HG03139 (cell line): ENCODE data around the gene MAST1.
"Not testable (repeated sequence)": the region's sequence is repeated elsewhere in the genome, so short reads cannot be mapped to it uniquely, and the experiment has no call there.

Experiments
- ATAC-seq: cut with Tn5 transposase; IDR thresholded peaks from one replicate; pipeline ENCODE4 v1.9.1; 2021; ENCODE audit not compliant: unreplicated experiment

Gene MAST1

DNA sequence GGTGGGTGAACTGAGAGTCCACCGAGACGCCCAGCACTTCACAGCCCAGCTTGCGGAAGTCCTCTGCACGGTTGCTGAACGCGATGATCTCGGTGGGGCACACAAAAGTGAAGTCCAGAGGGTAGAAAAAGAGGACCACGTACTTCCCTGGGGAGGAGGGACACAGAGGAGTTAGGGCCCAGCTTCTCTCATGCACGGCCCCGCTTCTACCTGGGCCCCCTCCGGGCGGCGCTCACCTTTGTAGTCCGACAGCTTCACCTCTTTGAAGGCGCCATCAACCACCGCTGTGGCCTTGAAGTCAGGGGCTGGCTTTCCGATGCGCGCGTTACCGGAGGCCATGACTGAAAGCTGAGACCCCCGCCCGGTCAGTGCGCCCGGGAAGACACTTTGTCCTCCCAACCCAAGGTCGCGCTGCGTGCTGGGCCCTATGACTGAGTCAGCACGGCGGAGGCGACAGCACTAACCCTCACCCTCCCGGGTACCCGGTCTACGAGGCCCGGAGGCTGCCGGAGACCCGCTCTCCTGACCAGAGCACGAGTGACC, 37.3 kb upstream of the MAST1 start:
- no peak for ATAC-seq

GRCh38 chr19:12801466-12802266, 36.6 kb upstream of the MAST1 start, which contains the start of the genes PRDX2 and THSD8:
Gene PRDX2 (minus strand): TSS chr19:12801800. CDS start chr19:12801261, 539 bp downstream.
Gene THSD8 (plus strand): TSS chr19:12802069. CDS start chr19:12802072, 3 bp downstream.
- no peak for ATAC-seq

DNA sequence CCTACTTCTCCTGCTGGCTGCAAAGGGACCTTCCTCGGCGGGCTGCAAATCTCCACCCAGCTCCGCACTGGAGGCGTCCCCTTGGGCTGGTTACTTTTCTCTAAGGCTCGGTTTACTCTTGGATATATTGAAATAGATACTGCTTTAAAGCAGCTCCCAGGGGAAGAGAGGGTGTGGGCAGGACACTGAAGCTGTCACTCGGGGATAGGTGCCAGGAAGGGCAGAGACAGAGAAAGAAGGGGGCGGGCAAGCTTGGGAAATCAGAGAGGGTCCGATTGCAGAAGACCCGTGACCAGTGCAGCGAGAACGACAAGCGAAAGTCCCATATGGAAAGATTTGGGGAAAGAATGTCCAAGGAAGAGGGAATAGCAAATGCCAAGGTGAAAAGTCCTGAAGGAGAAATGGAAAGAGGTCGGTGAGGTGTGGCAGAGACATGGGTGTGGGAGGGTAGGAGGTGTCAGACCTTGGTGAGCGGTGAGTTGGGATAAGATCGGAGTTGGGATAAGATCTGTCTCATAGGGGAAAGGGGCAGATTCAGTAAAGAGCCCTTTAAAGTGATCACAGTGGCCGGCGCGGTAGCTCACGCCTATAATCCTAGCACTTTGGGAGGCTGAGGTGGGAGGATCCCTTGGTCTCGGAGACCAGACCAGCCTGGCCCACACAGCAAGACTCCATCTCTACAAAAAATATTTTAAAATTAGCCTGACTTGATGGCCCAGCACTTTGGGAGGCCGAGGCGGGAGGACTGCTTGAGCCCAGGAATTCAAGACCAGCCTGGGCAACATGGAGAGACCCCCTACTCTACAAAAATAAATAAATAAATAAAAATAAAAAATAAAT, 35.8 kb upstream of the MAST1 start:
- no peak for ATAC-seq

DNA sequence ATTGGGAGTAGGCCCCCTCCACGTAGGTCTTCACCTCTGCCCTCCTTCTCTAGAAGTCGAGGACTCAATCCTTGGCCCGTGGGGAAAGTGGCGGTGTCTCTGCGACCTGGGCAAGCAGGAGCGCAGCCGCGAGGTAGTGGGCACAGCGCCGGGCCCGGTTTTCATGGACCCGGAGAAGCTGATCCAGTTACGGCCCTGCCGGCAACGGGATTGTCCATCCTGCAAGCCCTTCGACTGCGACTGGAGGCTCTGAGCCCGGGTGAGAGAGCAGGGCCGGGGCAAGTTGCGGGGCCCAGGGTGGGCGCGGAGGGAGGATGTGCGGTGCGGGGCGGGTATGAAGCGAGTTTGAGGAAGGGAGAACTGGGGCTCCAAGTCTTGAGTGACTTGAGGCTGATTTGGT, 34.3 kb upstream of the MAST1 start:
- no peak for ATAC-seq

DNA sequence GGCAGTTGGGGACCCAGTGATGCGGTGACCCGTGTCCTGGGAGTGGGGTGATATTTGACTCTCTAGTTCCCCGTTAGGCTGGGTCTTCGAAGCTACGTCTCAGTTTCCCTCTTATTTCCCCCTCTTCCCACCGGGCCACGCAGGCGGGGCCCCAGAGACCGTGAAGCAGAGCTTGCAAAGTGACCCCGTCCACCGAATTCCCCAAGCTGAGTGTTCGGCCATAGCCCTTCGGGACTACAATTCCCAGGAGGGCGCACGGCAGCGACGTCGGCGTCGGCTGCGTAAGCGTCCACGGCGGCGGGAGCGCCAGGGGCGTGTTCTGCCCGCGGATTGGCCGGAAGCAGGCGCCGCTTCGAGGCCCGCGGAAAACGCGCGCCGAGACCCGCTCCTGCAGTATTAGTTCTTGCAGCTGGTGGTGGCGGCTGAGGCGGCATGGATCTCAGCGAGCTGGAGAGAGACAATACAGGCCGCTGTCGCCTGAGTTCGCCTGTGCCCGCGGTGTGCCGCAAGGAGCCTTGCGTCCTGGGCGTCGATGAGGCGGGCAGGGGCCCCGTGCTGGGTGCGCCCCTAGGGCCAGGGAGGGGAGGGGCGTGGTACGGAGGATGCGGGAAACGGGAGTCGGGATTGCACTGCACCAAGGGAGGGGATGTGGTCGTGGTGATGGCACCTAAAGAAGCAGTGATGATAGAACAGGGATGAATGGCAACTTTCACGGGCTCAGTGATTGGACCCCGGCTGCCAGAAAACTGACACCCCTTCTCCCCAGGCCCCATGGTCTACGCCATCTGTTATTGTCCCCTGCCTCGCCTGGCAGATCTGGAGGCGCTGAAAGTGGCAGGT, 31.9 kb upstream of the MAST1 start, which contains the start of gene RNASEH2A:
RNASEH2A (plus strand) TSS at position 343 of the 840 bp plus-strand sequence; CDS start at position 433, 90 bp downstream.
- ATAC-seq: peak; percentile 74

GRCh38 chr19:12815088-12815487, 23.2 kb upstream of the MAST1 start:
- no peak for ATAC-seq

GRCh38 chr19:12817188-12817587, 21.1 kb upstream of the MAST1 start:
- not testable (repeated sequence) for ATAC-seq

DNA sequence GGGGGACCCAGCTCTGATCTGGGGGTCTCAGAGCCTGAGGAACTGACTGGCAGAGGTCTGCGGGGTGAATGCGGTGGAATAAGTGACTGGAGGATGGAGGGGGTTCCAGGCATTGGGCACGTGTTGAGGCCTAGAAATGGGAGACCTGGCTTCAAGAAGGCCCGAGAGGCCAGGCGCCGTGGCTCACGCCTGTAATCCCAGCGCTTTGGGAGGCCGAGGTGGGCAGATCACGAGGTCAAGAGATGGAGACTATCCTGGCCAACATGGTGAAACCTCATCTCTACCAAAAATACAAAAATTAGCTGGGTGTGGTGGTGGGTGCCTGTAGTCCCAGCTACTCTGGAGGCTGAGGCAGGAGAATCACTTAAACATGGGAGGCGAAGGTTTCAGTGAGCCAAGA, 20.5 kb upstream of the MAST1 start:
- not testable (repeated sequence) for ATAC-seq

- no peak for ATAC-seq
Measured at GRCh38 chr19:12821761-12822160, 16.6 kb upstream of the MAST1 start.

DNA sequence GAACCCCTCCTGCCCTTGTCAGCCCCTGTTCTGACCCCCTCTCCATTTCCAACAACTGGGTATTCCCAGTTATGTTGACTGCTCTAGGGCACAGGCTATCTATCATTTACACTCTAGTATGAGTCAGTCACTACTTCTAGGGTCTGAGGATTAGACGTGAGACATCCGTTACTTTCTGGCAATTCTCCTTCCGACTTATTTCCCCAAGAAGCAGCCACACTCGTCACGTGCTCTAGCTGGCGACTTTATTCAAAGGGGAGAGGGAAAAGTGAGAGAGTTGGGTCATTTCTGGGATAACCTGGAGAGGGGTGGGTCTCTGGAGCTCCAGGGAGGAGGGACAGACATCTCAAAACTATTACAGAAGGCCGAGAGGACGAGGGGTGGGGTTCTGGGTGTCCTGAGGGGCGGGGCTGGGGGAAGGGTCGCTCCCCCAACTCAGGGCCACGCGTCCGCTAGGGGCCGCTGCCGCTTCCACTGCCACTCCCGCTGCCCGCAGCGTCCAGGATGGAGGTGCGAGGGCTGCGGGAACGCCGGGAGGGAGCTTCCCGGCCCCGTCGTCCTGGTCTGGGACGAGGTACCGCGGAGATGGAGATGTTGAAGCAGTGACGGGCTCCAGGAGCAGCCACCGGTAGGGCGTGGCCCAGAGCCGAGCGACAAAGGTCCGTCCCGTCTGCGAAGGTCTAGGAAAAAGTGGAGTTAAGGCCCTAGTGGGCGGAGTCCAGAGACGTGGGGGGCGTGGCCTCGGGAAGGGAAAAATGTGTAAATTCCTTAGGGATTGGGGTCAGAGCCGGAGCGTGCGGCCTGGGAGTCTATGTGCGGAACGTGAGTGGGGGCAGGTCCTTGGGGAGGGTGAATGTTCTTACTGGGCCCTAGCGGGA, 12.8 kb upstream of the MAST1 start:
- no peak for ATAC-seq

GRCh38 chr19:12828494-12828893, 9.8 kb upstream of the MAST1 start:
- ATAC-seq: no peak

DNA sequence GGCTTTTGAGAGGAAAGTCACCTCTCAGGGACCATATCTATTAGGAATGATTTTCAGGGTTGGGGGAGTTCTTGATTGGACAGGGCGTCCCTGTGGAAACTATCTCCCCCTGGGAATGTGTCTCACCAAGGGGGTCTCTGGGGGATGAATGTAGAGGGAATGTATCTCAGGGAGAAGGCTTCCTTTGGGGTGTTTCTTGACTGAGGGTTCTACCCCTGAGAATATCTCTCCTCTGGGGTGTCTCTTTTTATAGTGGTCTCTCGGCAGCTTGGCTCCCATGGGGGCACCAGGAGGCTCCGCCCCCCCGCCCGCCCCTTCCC, 4.9 kb upstream of the MAST1 start:
- ATAC-seq: no peak

- ATAC-seq: no peak
Measured at GRCh38 chr19:12833738-12834565, 4.4 kb upstream of the MAST1 start.

GRCh38 chr19:12834566-12834943, 3.8 kb upstream of the MAST1 start, which contains the start of gene RTBDN:
Gene RTBDN (minus strand): TSS chr19:12834579. CDS start chr19:12829979, 4,600 bp downstream.
- no peak for ATAC-seq

- ATAC-seq: no peak
Measured at GRCh38 chr19:12834976-12835757, 3.1 kb upstream of the MAST1 start.

DNA sequence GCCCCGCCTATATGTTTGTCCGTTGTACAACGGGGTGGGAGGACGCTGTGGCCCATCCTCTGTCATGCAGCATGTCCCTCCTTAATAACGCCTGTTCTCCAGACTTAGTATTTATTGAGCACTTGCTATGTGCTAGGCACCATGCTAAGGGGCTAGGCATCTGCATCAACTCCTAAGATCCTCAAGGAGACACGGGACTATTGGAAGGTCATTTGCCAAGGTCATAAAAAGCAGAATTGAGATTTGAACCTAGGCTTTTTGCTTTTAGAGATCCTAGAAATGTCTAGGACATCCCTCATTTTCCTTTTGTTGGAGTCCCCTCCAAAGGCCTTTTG, 1.8 kb upstream of the MAST1 start:
- no peak for ATAC-seq

- ATAC-seq: no peak
Measured at GRCh38 chr19:12837225-12837624, 1.1 kb upstream of the MAST1 start.
